HEK293 (cell line): ENCODE measurements around the gene PDE6H.

Source experiments
- CTCF ChIA-PET: fragments of 350-600 bp; formaldehyde crosslinking; extraction: SDS; loops from one replicate; lab custom pipeline; 2021; ENCODE audit warnings: antibody characterized with exemption; lab: Yijun Ruan, JAX
- POLR2A ChIA-PET: fragments of 300-600 bp; formaldehyde crosslinking; extraction: SDS; loops from one replicate; lab custom pipeline; 2020; ENCODE audit warnings: antibody characterized with exemption, inconsistent platforms; lab: Yijun Ruan, JAX
- H3K27ac ChIP-seq: fragments of 200-500 bp; sonication (Bioruptor generic); 2 replicates; pipeline ENCODE4 v1.5.1; 2014; ENCODE audit warnings: low read depth, low read length, control low read depth, inconsistent platforms; ENCODE audit errors: extremely low read depth
- H3K36me3 ChIP-seq, 2 experiments: fragments of 200-500 bp in 1 of 2; sonication (Bioruptor generic) in 1 of 2; 1 replicate in 1 of 2; 2 replicates in 1 of 2; pipeline ENCODE4 v1.5.1; 2014 to 2017; ENCODE audit warnings: inconsistent platforms in 2 of 2, low read length in 2 of 2; ENCODE audit not compliant: control insufficient read depth in 2 of 2, insufficient read depth in 1 of 2
- H3K4me1 ChIP-seq: fragments of 200-500 bp; sonication (Bioruptor generic); 2 replicates; pipeline ENCODE4 v1.5.1; 2014; ENCODE audit warnings: mild to moderate bottlenecking, low read length, inconsistent platforms; ENCODE audit not compliant: control insufficient read depth, insufficient read depth
- H3K4me3 ChIP-seq: 2 replicates; pipeline ENCODE4 v1.5.1; 2011; ENCODE audit warnings: low read depth, mild to moderate bottlenecking, control low read depth, low read length, moderate library complexity
- H3K9me3 ChIP-seq: fragments of 200-500 bp; sonication (Bioruptor generic); 2 replicates; pipeline ENCODE4 v1.5.1; 2014; ENCODE audit warnings: low read depth, low read length, inconsistent platforms; ENCODE audit not compliant: control insufficient read depth, insufficient read depth
- GLIS1 ChIP-seq: fragments of 450-650 bp; formaldehyde crosslinking; IDR thresholded peaks from 2 replicates; pipeline ENCODE4 v1.5.1; 2016; ENCODE audit warnings: missing biosample characterization, missing genetic modification characterization
- PBX3 ChIP-seq: sonication (generic); formaldehyde crosslinking; IDR thresholded peaks from 2 replicates; pipeline ENCODE4 v1.8.1; 2022; ENCODE audit warnings: mild to moderate bottlenecking, moderate library complexity, missing genetic modification reagents
- ZBTB1 ChIP-seq: fragments of 450-650 bp; formaldehyde crosslinking; IDR thresholded peaks from 2 replicates; pipeline ENCODE4 v1.5.1; 2016; ENCODE audit warnings: missing biosample characterization, missing genetic modification characterization
- ZEB2 ChIP-seq: fragments of 450-650 bp; formaldehyde crosslinking; IDR thresholded peaks from 2 replicates; pipeline ENCODE4 v1.5.1; 2016; ENCODE audit warnings: missing biosample characterization, missing genetic modification characterization
- ZNF19 ChIP-seq: fragments of 450-650 bp; formaldehyde crosslinking; IDR thresholded peaks from 2 replicates; pipeline ENCODE4; 2016; ENCODE audit warnings: missing biosample characterization, missing genetic modification characterization, low read depth
- ZNF23 ChIP-seq: fragments of 450-650 bp; formaldehyde crosslinking; IDR thresholded peaks from 2 replicates; pipeline ENCODE4 v1.5.1; 2016; ENCODE audit warnings: missing biosample characterization, missing genetic modification characterization, borderline replicate concordance
- ZNF248 ChIP-seq: fragments of 450-650 bp; formaldehyde crosslinking; IDR thresholded peaks from 2 replicates; pipeline ENCODE4 v1.5.1; 2017; ENCODE audit warnings: missing biosample characterization, missing genetic modification characterization
- ZNF302 ChIP-seq: fragments of 450-650 bp; formaldehyde crosslinking; IDR thresholded peaks from 2 replicates; pipeline ENCODE4 v1.5.1; 2016; ENCODE audit warnings: missing biosample characterization, missing genetic modification characterization, low read depth
- ZNF394 ChIP-seq: fragments of 450-650 bp; formaldehyde crosslinking; IDR thresholded peaks from 2 replicates; pipeline ENCODE4 v1.5.1; 2016; ENCODE audit warnings: missing biosample characterization, missing genetic modification characterization, mild to moderate bottlenecking, moderate library complexity, borderline replicate concordance
- ZNF449 ChIP-seq: fragments of 450-650 bp; formaldehyde crosslinking; IDR thresholded peaks from 2 replicates; pipeline ENCODE4 v1.5.1; 2017; ENCODE audit warnings: missing biosample characterization, mild to moderate bottlenecking, missing genetic modification characterization, moderate library complexity
- ZNF529 ChIP-seq: fragments of 450-650 bp; formaldehyde crosslinking; IDR thresholded peaks from 2 replicates; pipeline ENCODE4 v1.5.1; 2017; ENCODE audit warnings: missing genetic modification characterization, missing biosample characterization; ENCODE audit not compliant: insufficient replicate concordance
- ZNF544 ChIP-seq: fragments of 450-650 bp; formaldehyde crosslinking; IDR thresholded peaks from 2 replicates; pipeline ENCODE4 v1.5.0; 2017; ENCODE audit warnings: missing biosample characterization, missing genetic modification characterization
- ZNF785 ChIP-seq: fragments of 450-650 bp; formaldehyde crosslinking; IDR thresholded peaks from 2 replicates; pipeline ENCODE4 v1.5.1; 2016; ENCODE audit warnings: missing biosample characterization, missing genetic modification characterization
- ZNF791 ChIP-seq: fragments of 450-650 bp; formaldehyde crosslinking; IDR thresholded peaks from 2 replicates; pipeline ENCODE4 v1.5.1; 2016; ENCODE audit warnings: missing biosample characterization, missing genetic modification characterization
- ZSCAN18 ChIP-seq: fragments of 450-650 bp; formaldehyde crosslinking; IDR thresholded peaks from 2 replicates; pipeline ENCODE4 v1.5.1; 2016; ENCODE audit warnings: missing biosample characterization, missing genetic modification characterization
- ZSCAN4 ChIP-seq: fragments of 450-650 bp; formaldehyde crosslinking; IDR thresholded peaks from 2 replicates; pipeline ENCODE4 v1.5.1; 2017; ENCODE audit warnings: missing biosample characterization, missing genetic modification characterization
- ZSCAN5A ChIP-seq: fragments of 450-650 bp; formaldehyde crosslinking; IDR thresholded peaks from 2 replicates; pipeline ENCODE4 v1.5.1; 2016; ENCODE audit warnings: missing biosample characterization, missing genetic modification characterization

PDE6H gene

GRCh38 chr12:14938301-14938700 lies 34.5 kb upstream of the PDE6H start, which contains the start of gene ERP27:
ERP27 (minus strand) TSS chr12:14938537; CDS start chr12:14938508, 29 bp downstream.
- no peaks in the 10 kb centered on the region for H3K36me3 ChIP-seq
- H3K4me1 ChIP-seq: no peaks in the 10 kb centered on the region
- TF ChIP-seq ZNF302 (tag by site-specific recombination) (no peak), ZNF791 (no peak), ZNF394 (tag by site-specific recombination) (no peak), ZNF23 (tag by site-specific recombination) (no peak), ZBTB1 (tag by site-specific recombination) (no peak), ZSCAN4 (tag by site-specific recombination) (no peak), ZNF544 (tag by site-specific recombination) (no peak), ZSCAN5A (tag by site-specific recombination) (no peak), ZEB2 (tag by site-specific recombination) (no peak), ZNF449 (tag by site-specific recombination) (no peak), PBX3 (CRISPR knock-in tag) (no peak), ZNF248 (no peak), ZNF529 (tag by site-specific recombination) (no peak), GLIS1 (no peak), ZSCAN18 (tag by site-specific recombination) (no peak), ZNF19 (tag by site-specific recombination) (no peak)
- TF ChIP-seq, all 188 proteins: peak for 0
- ChIA-PET CTCF (no interaction called here), POLR2A (no interaction called here)
- H3K4me3 ChIP-seq: no peak within 1 kb of the TSS
- H3K9me3 ChIP-seq: no peaks in the 10 kb centered on the region
- no peak within 1 kb of the TSS for H3K27ac ChIP-seq

GRCh38 chr12:14941369-14941768 lies 31.5 kb upstream of the PDE6H start:
- CTCF ChIA-PET: interaction anchor here (0.5 kb wide), 1 partner anchor 628 kb away, joined by 3 read pairs; no protein-coding TSS in a partner anchor

More at GRCh38 chr12:14941369-14941768, 31.5 kb upstream of the PDE6H start:
- H3K36me3 ChIP-seq: no peaks in the 10 kb centered on the region
- H3K27ac ChIP-seq: no peak overlapping the region
- POLR2A ChIA-PET: no interaction called here
- no peak overlapping the region for H3K4me3 ChIP-seq
- H3K4me1 ChIP-seq: no peaks in the 10 kb centered on the region
- no peak for TF ChIP-seq ZNF785 (tag by site-specific recombination)
- no peaks in the 10 kb centered on the region for H3K9me3 ChIP-seq
